K562 (cell line): ENCODE measurements around the gene VSIG10L. TPM values are rescaled to one million over a fixed set of nuclear protein-coding genes. Genes with fewer than 3 reads are reported as not detected.

Experiments used
- DPF2 ChIP-seq: fragments of 450-650 bp; IDR thresholded peaks from 2 replicates; pipeline ENCODE4 v1.6.1; 2016
- EP300 ChIP-seq: IDR thresholded peaks from 2 replicates; pipeline ENCODE4 v1.6.1; 2012; ENCODE audit warnings: low read length, improper control_type of control experiment
- ESRRB ChIP-seq: fragments of 250-450 bp; sonication (Bioruptor Pico); IDR thresholded peaks from 2 replicates; pipeline ENCODE4 v1.5.0; 2020; ENCODE audit warnings: mild to moderate bottlenecking, moderate library complexity, borderline replicate concordance
- GTF2E2 ChIP-seq: fragments of 200-800 bp; sonication (Bioruptor generic); IDR thresholded peaks from 2 replicates; pipeline ENCODE4 v1.6.1; 2016; ENCODE audit warnings: missing genetic modification characterization, missing compliant biosample characterization
- MAFG ChIP-seq: fragments of 450-650 bp; conservative IDR thresholded peaks from 2 replicates; pipeline ENCODE4 v1.6.1; 2016; ENCODE audit warnings: missing genetic modification characterization, missing compliant biosample characterization
- MECOM ChIP-seq: fragments of 250-450 bp; sonication (Bioruptor Pico); IDR thresholded peaks from 2 replicates; pipeline ENCODE4 v1.8.0; 2022; ENCODE audit warnings: inconsistent platforms
- RB1 ChIP-seq: fragments of 450-650 bp; IDR thresholded peaks from 2 replicates; pipeline ENCODE4 v1.6.1; 2017; ENCODE audit warnings: low read depth, mild to moderate bottlenecking
- ZBED1 ChIP-seq: IDR thresholded peaks from 2 replicates; pipeline ENCODE4 v1.6.1; 2014
- ZC3H11A ChIP-seq: IDR thresholded peaks from 2 replicates; pipeline ENCODE4 v1.6.1; 2012; ENCODE audit warnings: low read depth, low read length, improper control_type of control experiment
- ZNF121 ChIP-seq: sonication (generic); formaldehyde crosslinking; conservative IDR thresholded peaks from 2 replicates; pipeline ENCODE4 v1.8.0; 2022; ENCODE audit warnings: missing genetic modification reagents
- polyA plus RNA-seq, 8 experiments: library from polyadenylated mRNA; depleted of rRNA in 4 of 8; stranded (reverse) in 5 of 8; unstranded in 3 of 8; fragments of >200 nt; fragmentation: Nextera tagmentation in 2 of 8; fragmentation: Illumina TruSeq in 1 of 8; extraction: Ambion mirVana in 2 of 8; extraction: Trizol in 1 of 8; gene quantifications; 2 replicates each; pipeline versions ENCODE4 v1.2.1 to v1.2.3, GENCODE V29; 2011 to 2014; ENCODE audit warnings: inconsistent platforms in 1 of 8, missing spikeins in 1 of 8
- total RNA-seq, 7 experiments: library from RNA; depleted of rRNA in 6 of 7; stranded (reverse); fragments of >200 nt in 6 of 7; fragmentation: Illumina TruSeq in 2 of 7; extraction: Trizol in 2 of 7; gene quantifications; 2 replicates each; pipeline versions ENCODE4 v1.2.1 to v1.2.3, GENCODE V29; 2011 to 2021; ENCODE audit warnings: low replicate concordance in 1 of 7
- TF ChIP-seq, protein P1 (sequence below): fragments of 150-350 bp; conservative IDR thresholded peaks from 2 replicates; pipeline ENCODE4 v1.6.1; 2014; ENCODE audit warnings: low read length
- TF ChIP-seq, protein P2 (sequence below), 2 experiments: fragments of 450-650 bp; formaldehyde crosslinking in 1 of 2; IDR thresholded peaks; 2 replicates each; pipeline versions ENCODE4 v1.4.0 to v1.6.1; 2014 to 2020; ENCODE audit warnings: mild to moderate bottlenecking in 2 of 2, borderline replicate concordance in 1 of 2, low read depth in 1 of 2
- TF ChIP-seq, protein P3 (sequence below): fragments of 450-650 bp; IDR thresholded peaks from 2 replicates; pipeline ENCODE4 v1.6.1; 2016; ENCODE audit warnings: missing biosample characterization, missing genetic modification characterization
- TF ChIP-seq, protein P4 (sequence below), 3 experiments: IDR thresholded peaks in 2 of 3; conservative IDR thresholded peaks in 1 of 3; 2 replicates each; pipeline ENCODE4 v1.5.1; 2011 to 2012; ENCODE audit warnings: low read length in 3 of 3, mild to moderate bottlenecking in 3 of 3, control low read depth in 2 of 3, improper control_type of control experiment in 1 of 3, inconsistent platforms in 1 of 3, low read depth in 1 of 3, mixed read lengths in 1 of 3, moderate library complexity in 1 of 3; ENCODE audit not compliant: insufficient read depth in 2 of 3

VSIG10L gene
- total and polyA plus RNA-seq, 9 of the 15 experiments (the other 6 are each of a cell fraction or from before 2014, with no cell fraction given): 1.1 to 7.6 (median 2.2) TPM

DNA sequence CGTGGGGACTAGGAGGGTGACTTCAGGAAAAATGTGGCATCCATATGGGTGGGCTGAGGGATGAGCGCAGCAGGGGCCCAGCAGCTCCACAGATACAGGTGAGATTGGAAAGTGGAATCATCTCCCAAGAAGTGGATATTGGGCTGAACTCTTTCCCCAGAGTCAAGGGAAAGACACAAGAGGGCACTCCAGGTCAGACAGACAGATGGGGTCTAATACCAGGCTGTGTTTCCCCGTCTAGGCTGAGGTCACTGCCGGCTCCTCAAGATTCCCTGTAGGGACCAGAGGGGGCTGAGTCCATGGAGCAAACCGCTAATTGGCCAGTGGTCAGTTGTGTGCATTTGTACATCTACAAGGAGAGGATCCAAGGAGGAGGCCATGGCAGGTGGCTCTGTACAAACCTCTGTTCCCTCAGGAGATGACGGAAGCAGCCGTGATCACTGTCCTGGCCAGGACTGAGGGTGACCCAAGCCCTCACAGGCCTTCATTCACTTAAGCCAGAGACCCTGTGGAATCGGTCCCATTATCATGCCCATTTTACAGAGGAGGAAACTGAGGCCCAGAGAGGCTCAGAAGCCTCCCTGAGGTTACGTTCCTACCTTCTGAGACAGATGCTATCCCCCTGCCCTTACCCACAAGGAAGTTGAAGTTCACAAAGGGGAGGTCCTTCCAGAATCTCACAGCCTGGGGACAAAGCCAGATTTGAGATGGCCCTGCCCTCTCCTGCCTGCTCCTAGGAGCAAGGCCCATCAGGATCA, 45.4 kb downstream of the VSIG10L start (continued):
- TF ChIP-seq, protein P1, sequence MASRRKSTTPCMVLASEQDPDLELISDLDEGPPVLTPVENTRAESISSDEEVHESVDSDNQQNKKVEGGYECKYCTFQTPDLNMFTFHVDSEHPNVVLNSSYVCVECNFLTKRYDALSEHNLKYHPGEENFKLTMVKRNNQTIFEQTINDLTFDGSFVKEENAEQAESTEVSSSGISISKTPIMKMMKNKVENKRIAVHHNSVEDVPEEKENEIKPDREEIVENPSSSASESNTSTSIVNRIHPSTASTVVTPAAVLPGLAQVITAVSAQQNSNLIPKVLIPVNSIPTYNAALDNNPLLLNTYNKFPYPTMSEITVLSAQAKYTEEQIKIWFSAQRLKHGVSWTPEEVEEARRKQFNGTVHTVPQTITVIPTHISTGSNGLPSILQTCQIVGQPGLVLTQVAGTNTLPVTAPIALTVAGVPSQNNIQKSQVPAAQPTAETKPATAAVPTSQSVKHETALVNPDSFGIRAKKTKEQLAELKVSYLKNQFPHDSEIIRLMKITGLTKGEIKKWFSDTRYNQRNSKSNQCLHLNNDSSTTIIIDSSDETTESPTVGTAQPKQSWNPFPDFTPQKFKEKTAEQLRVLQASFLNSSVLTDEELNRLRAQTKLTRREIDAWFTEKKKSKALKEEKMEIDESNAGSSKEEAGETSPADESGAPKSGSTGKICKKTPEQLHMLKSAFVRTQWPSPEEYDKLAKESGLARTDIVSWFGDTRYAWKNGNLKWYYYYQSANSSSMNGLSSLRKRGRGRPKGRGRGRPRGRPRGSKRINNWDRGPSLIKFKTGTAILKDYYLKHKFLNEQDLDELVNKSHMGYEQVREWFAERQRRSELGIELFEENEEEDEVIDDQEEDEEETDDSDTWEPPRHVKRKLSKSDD: no peak
- TF ChIP-seq MECOM (CRISPR knock-in tag) (no peak), DPF2 (no peak), RB1 (0 out of 2 replicates have a peak, but pooled peaks have one; percentile 13), ZBED1 (no peak), ESRRB (CRISPR knock-in tag) (no peak), ZNF121 (CRISPR knock-in tag) (no peak), ZC3H11A (no peak), EP300 (no peak), MAFG (tag) (no peak), GTF2E2 (no peak)
- TF ChIP-seq, protein P2, sequence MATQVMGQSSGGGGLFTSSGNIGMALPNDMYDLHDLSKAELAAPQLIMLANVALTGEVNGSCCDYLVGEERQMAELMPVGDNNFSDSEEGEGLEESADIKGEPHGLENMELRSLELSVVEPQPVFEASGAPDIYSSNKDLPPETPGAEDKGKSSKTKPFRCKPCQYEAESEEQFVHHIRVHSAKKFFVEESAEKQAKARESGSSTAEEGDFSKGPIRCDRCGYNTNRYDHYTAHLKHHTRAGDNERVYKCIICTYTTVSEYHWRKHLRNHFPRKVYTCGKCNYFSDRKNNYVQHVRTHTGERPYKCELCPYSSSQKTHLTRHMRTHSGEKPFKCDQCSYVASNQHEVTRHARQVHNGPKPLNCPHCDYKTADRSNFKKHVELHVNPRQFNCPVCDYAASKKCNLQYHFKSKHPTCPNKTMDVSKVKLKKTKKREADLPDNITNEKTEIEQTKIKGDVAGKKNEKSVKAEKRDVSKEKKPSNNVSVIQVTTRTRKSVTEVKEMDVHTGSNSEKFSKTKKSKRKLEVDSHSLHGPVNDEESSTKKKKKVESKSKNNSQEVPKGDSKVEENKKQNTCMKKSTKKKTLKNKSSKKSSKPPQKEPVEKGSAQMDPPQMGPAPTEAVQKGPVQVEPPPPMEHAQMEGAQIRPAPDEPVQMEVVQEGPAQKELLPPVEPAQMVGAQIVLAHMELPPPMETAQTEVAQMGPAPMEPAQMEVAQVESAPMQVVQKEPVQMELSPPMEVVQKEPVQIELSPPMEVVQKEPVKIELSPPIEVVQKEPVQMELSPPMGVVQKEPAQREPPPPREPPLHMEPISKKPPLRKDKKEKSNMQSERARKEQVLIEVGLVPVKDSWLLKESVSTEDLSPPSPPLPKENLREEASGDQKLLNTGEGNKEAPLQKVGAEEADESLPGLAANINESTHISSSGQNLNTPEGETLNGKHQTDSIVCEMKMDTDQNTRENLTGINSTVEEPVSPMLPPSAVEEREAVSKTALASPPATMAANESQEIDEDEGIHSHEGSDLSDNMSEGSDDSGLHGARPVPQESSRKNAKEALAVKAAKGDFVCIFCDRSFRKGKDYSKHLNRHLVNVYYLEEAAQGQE (IDR thresholded peaks at IDR 0.05; ENCODE audit: borderline replicate concordance): peak; percentile 57
- TF ChIP-seq, protein P2 (CRISPR knock-in tag; IDR thresholded peaks at IDR 0.05; ENCODE audit: low read depth): no peak
- TF ChIP-seq, protein P3, sequence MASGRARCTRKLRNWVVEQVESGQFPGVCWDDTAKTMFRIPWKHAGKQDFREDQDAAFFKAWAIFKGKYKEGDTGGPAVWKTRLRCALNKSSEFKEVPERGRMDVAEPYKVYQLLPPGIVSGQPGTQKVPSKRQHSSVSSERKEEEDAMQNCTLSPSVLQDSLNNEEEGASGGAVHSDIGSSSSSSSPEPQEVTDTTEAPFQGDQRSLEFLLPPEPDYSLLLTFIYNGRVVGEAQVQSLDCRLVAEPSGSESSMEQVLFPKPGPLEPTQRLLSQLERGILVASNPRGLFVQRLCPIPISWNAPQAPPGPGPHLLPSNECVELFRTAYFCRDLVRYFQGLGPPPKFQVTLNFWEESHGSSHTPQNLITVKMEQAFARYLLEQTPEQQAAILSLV (tag): no peak
- TF ChIP-seq, protein P4, sequence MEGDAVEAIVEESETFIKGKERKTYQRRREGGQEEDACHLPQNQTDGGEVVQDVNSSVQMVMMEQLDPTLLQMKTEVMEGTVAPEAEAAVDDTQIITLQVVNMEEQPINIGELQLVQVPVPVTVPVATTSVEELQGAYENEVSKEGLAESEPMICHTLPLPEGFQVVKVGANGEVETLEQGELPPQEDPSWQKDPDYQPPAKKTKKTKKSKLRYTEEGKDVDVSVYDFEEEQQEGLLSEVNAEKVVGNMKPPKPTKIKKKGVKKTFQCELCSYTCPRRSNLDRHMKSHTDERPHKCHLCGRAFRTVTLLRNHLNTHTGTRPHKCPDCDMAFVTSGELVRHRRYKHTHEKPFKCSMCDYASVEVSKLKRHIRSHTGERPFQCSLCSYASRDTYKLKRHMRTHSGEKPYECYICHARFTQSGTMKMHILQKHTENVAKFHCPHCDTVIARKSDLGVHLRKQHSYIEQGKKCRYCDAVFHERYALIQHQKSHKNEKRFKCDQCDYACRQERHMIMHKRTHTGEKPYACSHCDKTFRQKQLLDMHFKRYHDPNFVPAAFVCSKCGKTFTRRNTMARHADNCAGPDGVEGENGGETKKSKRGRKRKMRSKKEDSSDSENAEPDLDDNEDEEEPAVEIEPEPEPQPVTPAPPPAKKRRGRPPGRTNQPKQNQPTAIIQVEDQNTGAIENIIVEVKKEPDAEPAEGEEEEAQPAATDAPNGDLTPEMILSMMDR (IDR thresholded peaks at IDR 0.05 in 2 of 3, conservative IDR thresholded peaks at IDR 0.05 in 1 of 3; ENCODE audit: insufficient read depth in 2 of 3, low read depth in 1 of 3, low read length in 3 of 3): peak; percentile 44 to 69 (median 50); a peak in 5 of 6 replicates
